Esophagus muscularis mucosa (tissue), 4 donors: ENCODE data around the gene CACNG8.

Source experiments
- EP300 ChIP-seq: sonication (generic); formaldehyde crosslinking; IDR thresholded peaks from one replicate; pipeline ENCODE4 v1.6.1; 2017; ENCODE audit warnings: antibody characterized with exemption
- POLR2A ChIP-seq: fragments of 450-650 bp; IDR thresholded peaks from one replicate; pipeline ENCODE4 v1.6.1; 2017; ENCODE audit warnings: antibody characterized with exemption, moderate library complexity, mild to moderate bottlenecking, low read depth
- POLR2AphosphoS5 ChIP-seq, 2 donors: sonication (generic); formaldehyde crosslinking; IDR thresholded peaks; one replicate each; pipeline ENCODE4 v1.6.1; 2017; ENCODE audit warnings: antibody characterized with exemption in 2 of 2
- TF ChIP-seq, protein P1 (sequence below), 3 experiments: fragments of 200-600 bp in 2 of 3; fragments of 450-650 bp in 1 of 3; sonication (generic) in 2 of 3; IDR thresholded peaks; one replicate each; pipeline ENCODE4 v1.5.1; 2017 to 2019; ENCODE audit warnings: antibody characterized with exemption in 3 of 3, mild to moderate bottlenecking in 2 of 3, moderate library complexity in 1 of 3

DNA sequence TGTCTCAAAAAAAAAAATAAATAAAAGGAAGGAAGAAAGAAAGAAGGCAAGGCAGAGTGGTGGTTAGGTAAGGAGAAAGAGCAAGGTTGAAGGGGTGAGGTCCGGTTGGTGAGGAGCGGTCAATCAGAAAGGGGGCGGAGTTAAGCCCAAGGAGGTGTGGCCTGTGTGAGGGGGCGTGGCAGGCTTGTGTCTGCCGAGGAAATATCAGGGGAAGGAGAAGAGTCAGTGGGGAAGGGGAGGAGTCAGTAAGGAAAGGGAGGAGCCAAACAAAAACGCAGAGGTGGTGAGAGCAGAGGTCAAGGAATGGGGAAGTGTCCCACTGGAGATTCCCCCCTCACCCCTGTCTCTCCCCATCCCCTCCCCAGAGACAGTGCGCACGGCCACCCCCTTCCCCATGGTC, 47.7 kb upstream of the CACNG8 start:
- TF ChIP-seq, protein P1, sequence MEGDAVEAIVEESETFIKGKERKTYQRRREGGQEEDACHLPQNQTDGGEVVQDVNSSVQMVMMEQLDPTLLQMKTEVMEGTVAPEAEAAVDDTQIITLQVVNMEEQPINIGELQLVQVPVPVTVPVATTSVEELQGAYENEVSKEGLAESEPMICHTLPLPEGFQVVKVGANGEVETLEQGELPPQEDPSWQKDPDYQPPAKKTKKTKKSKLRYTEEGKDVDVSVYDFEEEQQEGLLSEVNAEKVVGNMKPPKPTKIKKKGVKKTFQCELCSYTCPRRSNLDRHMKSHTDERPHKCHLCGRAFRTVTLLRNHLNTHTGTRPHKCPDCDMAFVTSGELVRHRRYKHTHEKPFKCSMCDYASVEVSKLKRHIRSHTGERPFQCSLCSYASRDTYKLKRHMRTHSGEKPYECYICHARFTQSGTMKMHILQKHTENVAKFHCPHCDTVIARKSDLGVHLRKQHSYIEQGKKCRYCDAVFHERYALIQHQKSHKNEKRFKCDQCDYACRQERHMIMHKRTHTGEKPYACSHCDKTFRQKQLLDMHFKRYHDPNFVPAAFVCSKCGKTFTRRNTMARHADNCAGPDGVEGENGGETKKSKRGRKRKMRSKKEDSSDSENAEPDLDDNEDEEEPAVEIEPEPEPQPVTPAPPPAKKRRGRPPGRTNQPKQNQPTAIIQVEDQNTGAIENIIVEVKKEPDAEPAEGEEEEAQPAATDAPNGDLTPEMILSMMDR (IDR thresholded peaks at IDR 0.05): no peak
- no peak for TF ChIP-seq POLR2AphosphoS5 (IDR thresholded peaks at IDR 0.05)
- no peak for TF ChIP-seq POLR2A
- no peak for TF ChIP-seq EP300
